Renal cortex interstitium (tissue), 11 donors: ENCODE data around the gene TMA7. TPM values are rescaled to one million over a fixed set of nuclear protein-coding genes. Genes with fewer than 3 reads are reported as not detected.
"Not testable (repeated sequence)": the region's sequence is repeated elsewhere in the genome, so short reads cannot be mapped to it uniquely, and the experiment has no call there.

Experiments used
- DNase-seq, 11 donors: peaks; one replicate each; pipeline ENCODE4 v3.0.0-alpha.2; 2013; ENCODE audit warnings: low read depth in 9 of 11, low spot score in 4 of 11; ENCODE audit errors: extremely low read depth in 1 of 11
- polyA plus RNA-seq, 3 donors: library from polyadenylated mRNA; unstranded; fragments of 120-200 nt; gene quantifications; one replicate each; pipeline ENCODE4 v1.2.1, GENCODE V29; 2013; ENCODE audit not compliant: insufficient read length in 3 of 3

The TMA7 gene
- polyA plus RNA-seq, 3 donors: 264 to 326 (median 318) TPM

- DNase-seq: peak in 7 of 11 donors; percentile 62 to 88 (median 84)
Measured at GRCh38 chr3:48446425-48447193, 6.6 kb downstream of the TMA7 start, which contains the start of gene ATRIP. TSS of gene ATRIP (plus strand) at chr3:48446737. CDS start at chr3:48446846, 109 bp downstream.

GRCh38 chr3:48451270-48451669 is 11.2 kb downstream of the TMA7 start:
- no peak for DNase-seq

GRCh38 chr3:48456456-48456855 is 16.4 kb downstream of the TMA7 start:
- DNase-seq: no peak

DNA sequence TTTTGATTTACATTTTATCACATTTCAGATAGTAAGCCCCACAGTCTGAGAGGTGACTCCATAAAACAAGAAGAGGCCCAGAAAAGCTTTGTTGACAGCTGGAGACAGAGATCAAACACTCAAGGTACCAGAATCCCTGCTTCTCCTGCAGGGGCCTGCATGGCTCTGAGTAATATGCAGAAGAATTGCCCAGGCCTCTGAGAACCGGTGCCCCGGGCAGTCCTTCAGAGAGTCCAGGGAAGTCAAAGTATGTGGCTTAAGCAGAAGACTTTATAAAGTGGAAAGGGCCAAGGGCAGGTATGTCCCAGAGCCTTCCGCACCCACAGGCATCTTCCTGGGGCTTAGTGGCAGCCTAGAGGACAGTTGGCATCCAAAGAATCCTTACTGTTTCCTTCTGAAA is 19.3 kb downstream of the TMA7 start:
- no peak for DNase-seq

GRCh38 chr3:48459773-48460516 is 19.9 kb downstream of the TMA7 start:
- no peak for DNase-seq

- DNase-seq: no peak
Measured at GRCh38 chr3:48460517-48460902, 20.5 kb downstream of the TMA7 start.

GRCh38 chr3:48461767-48462166 is 21.7 kb downstream of the TMA7 start:
- DNase-seq: not testable (repeated sequence)

DNA sequence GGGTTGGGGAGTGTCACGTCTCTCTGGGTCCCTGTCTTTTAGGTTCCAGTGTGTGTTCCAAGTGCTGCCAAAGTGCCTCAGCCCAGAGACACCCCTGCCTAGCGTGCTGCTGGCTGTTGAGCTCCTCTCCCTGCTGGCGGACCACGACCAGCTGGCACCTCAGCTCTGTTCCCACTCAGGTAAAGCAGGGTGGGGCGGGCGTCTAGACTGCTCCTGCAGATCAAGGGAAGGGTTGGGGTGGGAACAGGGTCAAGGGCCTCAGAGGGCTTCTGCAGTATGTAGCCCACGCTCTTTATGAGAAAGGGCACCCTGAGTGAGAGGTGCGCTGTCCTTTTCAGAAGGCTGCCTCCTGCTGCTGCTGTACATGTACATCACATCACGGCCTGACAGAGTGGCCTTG is 23.6 kb downstream of the TMA7 start:
- no peak for DNase-seq

DNA sequence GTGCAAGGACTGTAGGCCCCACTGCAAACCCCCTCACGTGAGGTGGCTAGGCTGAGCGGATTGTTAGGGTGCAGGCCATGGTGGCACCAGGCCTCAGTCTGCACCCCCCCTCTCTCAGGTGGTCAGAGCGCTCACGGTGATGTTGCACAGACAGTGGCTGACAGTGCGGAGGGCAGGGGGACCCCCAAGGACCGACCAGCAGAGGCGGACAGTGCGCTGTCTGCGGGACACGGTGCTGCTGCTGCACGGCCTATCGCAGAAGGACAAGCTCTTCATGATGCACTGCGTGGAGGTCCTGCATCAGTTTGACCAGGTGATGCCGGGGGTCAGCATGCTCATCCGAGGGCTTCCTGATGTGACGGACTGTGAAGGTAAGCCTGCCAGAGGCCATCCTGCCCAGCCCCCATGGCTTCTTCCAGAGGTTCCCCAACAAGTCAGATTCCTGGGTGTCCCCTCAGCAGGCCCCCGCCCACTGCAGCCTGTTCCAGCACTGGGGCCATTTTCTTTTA is 24.7 kb downstream of the TMA7 start:
- DNase-seq: no peak

DNA sequence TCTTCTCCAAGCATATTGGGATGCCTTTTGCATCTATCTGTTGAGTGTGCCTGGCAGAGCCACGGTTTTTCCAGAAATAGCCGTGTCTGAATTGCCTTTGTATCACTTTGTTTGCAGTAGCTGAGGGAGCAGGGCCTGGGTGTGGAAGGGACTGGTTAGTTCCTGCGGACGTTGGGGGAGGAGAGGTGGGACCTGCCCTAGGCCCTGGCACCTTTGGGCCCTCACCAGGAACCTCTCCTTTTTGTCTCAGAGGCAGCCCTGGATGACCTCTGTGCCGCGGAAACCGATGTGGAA is 25.1 kb downstream of the TMA7 start:
- DNase-seq: peak in 1 of 11 donors; percentile 32

GRCh38 chr3:48465531-48466378 is 25.7 kb downstream of the TMA7 start:
- peak; percentile 91 to 99 (median 97) for DNase-seq

DNA sequence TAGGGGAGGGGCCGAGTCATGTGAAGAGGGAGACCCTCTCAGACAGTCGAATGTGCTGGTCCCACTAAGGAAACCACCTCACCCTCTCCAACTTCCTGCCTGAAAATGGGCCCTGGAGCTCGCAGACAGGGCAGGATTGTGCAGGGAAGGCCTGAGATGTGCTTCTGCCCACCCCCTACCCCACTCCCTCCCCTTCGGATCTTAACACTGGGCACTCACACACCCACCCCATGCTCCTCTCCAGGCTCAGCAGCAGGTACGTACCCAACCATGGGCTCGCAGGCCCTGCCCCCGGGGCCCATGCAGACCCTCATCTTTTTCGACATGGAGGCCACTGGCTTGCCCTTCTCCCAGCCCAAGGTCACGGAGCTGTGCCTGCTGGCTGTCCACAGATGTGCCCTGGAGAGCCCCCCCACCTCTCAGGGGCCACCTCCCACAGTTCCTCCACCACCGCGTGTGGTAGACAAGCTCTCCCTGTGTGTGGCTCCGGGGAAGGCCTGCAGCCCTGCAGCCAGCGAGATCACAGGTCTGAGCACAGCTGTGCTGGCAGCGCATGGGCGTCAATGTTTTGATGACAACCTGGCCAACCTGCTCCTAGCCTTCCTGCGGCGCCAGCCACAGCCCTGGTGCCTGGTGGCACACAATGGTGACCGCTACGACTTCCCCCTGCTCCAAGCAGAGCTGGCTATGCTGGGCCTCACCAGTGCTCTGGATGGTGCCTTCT is 26.5 kb downstream of the TMA7 start:
- no peak for DNase-seq

DNA sequence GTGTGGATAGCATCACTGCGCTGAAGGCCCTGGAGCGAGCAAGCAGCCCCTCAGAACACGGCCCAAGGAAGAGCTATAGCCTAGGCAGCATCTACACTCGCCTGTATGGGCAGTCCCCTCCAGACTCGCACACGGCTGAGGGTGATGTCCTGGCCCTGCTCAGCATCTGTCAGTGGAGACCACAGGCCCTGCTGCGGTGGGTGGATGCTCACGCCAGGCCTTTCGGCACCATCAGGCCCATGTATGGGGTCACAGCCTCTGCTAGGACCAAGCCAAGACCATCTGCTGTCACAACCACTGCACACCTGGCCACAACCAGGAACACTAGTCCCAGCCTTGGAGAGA is 27.0 kb downstream of the TMA7 start:
- no peak for DNase-seq

- DNase-seq: no peak
Measured at GRCh38 chr3:48467473-48468267, 27.6 kb downstream of the TMA7 start.

DNA sequence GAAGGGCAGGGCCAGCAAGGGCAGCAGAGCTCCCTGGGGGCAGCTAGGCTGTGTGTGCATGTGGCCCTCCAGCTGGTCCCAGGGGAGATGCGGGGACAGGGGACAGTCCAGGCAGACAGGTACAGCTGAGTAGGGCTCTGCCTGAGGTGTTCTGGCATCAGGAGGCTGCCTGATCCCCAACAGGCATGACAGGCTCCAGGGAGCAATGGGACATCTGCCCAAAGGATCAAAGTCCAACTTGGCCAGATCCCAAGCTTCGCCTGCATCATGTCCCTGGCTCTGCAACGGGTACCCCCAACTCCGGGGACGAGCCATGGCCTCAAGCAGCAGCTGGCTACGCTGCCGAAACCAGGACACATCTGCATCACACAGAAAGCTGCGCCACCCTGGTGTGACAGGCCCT is 28.3 kb downstream of the TMA7 start:
- DNase-seq: no peak

- no peak for DNase-seq
Measured at GRCh38 chr3:48469046-48469915, 29.2 kb downstream of the TMA7 start.

DNA sequence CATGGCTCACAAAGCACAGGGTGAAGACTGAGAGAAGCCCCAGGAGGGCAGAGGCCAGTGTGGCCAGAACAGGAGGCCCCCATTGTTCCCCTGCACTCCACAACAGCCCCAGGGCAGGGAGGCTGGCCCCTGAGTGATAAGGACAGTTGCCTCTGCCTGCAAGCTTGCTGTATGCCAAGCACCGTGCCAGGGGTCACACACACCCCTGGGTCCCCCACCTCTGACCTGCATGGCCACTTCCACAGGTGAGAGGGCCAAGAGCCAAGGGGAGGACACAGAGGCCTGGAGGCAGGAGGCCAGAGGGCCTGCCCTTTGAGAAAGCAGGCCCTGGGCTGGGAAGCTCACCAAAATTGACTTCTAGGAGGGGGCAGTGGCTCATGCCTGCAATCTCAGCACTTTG is 30.2 kb downstream of the TMA7 start:
- DNase-seq: no peak

- no peak for DNase-seq
Measured at GRCh38 chr3:48472673-48472922, 32.5 kb downstream of the TMA7 start.
